ENCODE results near the gene TEKTIP1. TPM values are rescaled to one million over a fixed set of nuclear protein-coding genes. Genes with fewer than 3 reads are reported as not detected.
A peak's percentile ranks its signal among the peaks of the same experiment; 100 is the strongest.

TEKTIP1 gene
- total RNA-seq, 1 experiment from 2014 or later: not detected

DNA sequence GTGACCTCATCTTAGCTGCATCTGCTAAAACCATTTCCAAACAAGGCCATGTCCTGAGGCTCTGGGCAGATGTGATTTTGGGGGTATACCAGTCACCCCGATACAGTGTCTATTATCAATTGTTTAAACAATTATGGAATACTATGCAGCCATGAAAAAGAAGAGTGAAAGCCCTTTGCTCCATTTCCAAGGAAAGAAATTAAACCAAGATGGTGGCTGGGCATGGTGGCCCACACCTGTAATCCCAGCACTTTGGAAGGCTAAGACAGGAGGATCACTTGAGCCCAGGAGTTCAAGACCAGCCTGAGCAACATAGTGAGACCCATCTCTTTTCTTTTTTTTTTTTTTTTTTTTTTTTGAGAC lies 763 bp downstream of the TEKTIP1 start:
- Histone ChIP-seq H3K27ac (ENCODE audit: low read length) (no peak overlapping the region), H3K36me3 (ENCODE audit: control insufficient read depth, insufficient read depth, low read length) (no peaks in the 10 kb centered on the region; the same call in 1 of the 2 replicates), H3K4me1 (ENCODE audit: control insufficient read depth, insufficient read depth, low read length) (peaks cover 7% of the 10 kb centered on the region; the same call in 1 of the 2 replicates), H3K4me3 (ENCODE audit: low read depth in 2 of 2, low read length in 2 of 2) (no peak overlapping the region), H3K9me3 (ENCODE audit: control insufficient read depth, insufficient read depth, low read depth, low read length) (no peaks in the 10 kb centered on the region), H3K27me3 (ENCODE audit: control insufficient read depth, insufficient read depth, low read length) (no peaks in the 10 kb centered on the region)
- in situ Hi-C loops (cut with HindIII; ENCODE audit: low pct_unique_long_range_greater_than_20kb, low sequenced_read_pairs) (no loop called here), intact Hi-C loops (cut with micrococcal nuclease; ENCODE audit: unreplicated experiment) (no loop called here)
- ChIA-PET POLR2A (no interaction called here), CTCF (no interaction called here)
- no peak for TF ChIP-seq SIN3A (IDR thresholded peaks at IDR 0.05; ENCODE audit: borderline replicate concordance, insufficient read depth, low read depth, low read length)
- TF ChIP-seq, protein P1, sequence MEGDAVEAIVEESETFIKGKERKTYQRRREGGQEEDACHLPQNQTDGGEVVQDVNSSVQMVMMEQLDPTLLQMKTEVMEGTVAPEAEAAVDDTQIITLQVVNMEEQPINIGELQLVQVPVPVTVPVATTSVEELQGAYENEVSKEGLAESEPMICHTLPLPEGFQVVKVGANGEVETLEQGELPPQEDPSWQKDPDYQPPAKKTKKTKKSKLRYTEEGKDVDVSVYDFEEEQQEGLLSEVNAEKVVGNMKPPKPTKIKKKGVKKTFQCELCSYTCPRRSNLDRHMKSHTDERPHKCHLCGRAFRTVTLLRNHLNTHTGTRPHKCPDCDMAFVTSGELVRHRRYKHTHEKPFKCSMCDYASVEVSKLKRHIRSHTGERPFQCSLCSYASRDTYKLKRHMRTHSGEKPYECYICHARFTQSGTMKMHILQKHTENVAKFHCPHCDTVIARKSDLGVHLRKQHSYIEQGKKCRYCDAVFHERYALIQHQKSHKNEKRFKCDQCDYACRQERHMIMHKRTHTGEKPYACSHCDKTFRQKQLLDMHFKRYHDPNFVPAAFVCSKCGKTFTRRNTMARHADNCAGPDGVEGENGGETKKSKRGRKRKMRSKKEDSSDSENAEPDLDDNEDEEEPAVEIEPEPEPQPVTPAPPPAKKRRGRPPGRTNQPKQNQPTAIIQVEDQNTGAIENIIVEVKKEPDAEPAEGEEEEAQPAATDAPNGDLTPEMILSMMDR (IDR thresholded peaks at IDR 0.05): no peak
- TF ChIP-seq TCF7L2 (IDR thresholded peaks at IDR 0.05; ENCODE audit: low read depth, low read length): no peak
- no peak for TF ChIP-seq POLR2AphosphoS5 (IDR thresholded peaks at IDR 0.05; ENCODE audit: low read depth, low read length)
- TF ChIP-seq, protein P2, sequence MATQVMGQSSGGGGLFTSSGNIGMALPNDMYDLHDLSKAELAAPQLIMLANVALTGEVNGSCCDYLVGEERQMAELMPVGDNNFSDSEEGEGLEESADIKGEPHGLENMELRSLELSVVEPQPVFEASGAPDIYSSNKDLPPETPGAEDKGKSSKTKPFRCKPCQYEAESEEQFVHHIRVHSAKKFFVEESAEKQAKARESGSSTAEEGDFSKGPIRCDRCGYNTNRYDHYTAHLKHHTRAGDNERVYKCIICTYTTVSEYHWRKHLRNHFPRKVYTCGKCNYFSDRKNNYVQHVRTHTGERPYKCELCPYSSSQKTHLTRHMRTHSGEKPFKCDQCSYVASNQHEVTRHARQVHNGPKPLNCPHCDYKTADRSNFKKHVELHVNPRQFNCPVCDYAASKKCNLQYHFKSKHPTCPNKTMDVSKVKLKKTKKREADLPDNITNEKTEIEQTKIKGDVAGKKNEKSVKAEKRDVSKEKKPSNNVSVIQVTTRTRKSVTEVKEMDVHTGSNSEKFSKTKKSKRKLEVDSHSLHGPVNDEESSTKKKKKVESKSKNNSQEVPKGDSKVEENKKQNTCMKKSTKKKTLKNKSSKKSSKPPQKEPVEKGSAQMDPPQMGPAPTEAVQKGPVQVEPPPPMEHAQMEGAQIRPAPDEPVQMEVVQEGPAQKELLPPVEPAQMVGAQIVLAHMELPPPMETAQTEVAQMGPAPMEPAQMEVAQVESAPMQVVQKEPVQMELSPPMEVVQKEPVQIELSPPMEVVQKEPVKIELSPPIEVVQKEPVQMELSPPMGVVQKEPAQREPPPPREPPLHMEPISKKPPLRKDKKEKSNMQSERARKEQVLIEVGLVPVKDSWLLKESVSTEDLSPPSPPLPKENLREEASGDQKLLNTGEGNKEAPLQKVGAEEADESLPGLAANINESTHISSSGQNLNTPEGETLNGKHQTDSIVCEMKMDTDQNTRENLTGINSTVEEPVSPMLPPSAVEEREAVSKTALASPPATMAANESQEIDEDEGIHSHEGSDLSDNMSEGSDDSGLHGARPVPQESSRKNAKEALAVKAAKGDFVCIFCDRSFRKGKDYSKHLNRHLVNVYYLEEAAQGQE (IDR thresholded peaks at IDR 0.05; ENCODE audit: insufficient read depth in 1 of 2, low read depth in 2 of 2, low read length in 1 of 2): no peak
- ATAC-seq: no peak
- DNase-seq (ENCODE audit: low read depth, low spot score): no peak
- TSS peak; percentile 81 for BruUV-seq (replicated peaks)

DNA sequence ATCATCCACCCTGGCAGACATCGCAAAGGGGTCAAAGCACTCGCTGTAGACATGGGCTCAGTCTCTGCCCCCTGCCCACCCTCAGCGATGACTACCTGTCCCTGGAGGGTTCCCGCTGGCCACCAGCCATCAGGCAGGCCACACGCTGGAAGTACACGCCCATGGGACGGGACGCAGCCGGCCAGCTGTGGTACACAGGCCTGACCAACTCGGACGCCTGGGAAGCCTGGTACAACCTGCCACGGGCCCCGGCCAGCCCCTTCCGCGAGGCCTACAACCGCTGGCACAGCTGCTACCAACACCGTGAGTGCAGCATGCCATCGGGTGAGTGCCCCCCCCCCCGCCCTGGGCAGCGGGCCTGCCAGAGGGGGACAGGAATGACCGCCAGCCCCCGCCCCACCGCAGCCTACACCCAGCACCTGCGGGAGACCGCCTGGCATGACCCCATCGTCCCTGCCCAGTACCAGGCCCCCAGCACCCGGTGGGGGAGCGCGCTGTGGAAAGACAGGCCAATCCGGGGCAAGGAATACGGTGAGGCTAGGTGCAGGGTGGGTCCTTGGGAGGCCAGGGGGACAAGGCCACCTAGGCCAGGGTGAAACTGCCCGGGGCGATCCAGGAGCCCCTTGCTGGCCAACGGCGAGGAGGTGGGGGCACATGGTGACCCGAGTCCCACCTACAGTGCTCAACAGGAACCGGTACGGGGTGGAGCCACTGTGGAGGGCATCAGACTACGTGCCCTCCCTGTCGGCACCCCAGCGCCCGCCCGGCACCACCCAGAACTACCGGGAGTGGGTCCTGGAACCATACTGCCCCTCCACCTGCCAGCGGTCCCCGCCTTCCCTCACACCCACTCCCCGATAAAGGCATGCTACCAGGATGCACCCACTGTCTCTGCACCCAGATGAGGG lies 4.4 kb downstream of the TEKTIP1 start:
- H3K36me3 ChIP-seq (ENCODE audit: control insufficient read depth, insufficient read depth, low read length): 0 out of 2 replicates have a peak, but pooled peaks cover 3% of the 10 kb centered on the region
- intact Hi-C loops (cut with micrococcal nuclease; ENCODE audit: unreplicated experiment): no loop called here
- in situ Hi-C loops (cut with HindIII; ENCODE audit: low pct_unique_long_range_greater_than_20kb, low sequenced_read_pairs): no loop called here
- no TSS peak for BruUV-seq (replicated peaks)
- ChIA-PET POLR2A (no interaction called here), CTCF (no interaction called here)
- TF ChIP-seq, protein P1 (IDR thresholded peaks at IDR 0.05): no peak
- no peak for TF ChIP-seq TCF7L2 (IDR thresholded peaks at IDR 0.05; ENCODE audit: low read depth, low read length)
- TF ChIP-seq, protein P2 (IDR thresholded peaks at IDR 0.05; ENCODE audit: insufficient read depth in 1 of 2, low read depth in 2 of 2, low read length in 1 of 2): no peak
- TF ChIP-seq SIN3A (IDR thresholded peaks at IDR 0.05; ENCODE audit: borderline replicate concordance, insufficient read depth, low read depth, low read length): no peak
- TF ChIP-seq POLR2AphosphoS5 (IDR thresholded peaks at IDR 0.05; ENCODE audit: low read depth, low read length): no peak
- DNase-seq (ENCODE audit: low read depth, low spot score): no peak
- no peak overlapping the region for H3K4me3 ChIP-seq (ENCODE audit: low read depth in 2 of 2, low read length in 2 of 2)
- no peaks in the 10 kb centered on the region for H3K27me3 ChIP-seq (ENCODE audit: control insufficient read depth, insufficient read depth, low read length)
- H3K9me3 ChIP-seq (ENCODE audit: control insufficient read depth, insufficient read depth, low read depth, low read length): no peaks in the 10 kb centered on the region
- H3K27ac ChIP-seq (ENCODE audit: low read length): no peak overlapping the region
- 0 out of 2 replicates have a peak, but pooled peaks cover 4% of the 10 kb centered on the region for H3K4me1 ChIP-seq (ENCODE audit: control insufficient read depth, insufficient read depth, low read length)
- ATAC-seq: no peak
